Epidermal melanocyte (primary cell): ENCODE measurements around the gene SMURF1.

Experiments
- DNase-seq: peaks from one replicate; pipeline ENCODE4 v3.0.0; 2011; ENCODE audit warnings: low spot score; ENCODE audit not compliant: insufficient read length

The SMURF1 gene

GRCh38 chr7:99141841-99142726 lies 1.8 kb downstream of the SMURF1 start:
- no peak for DNase-seq

DNA sequence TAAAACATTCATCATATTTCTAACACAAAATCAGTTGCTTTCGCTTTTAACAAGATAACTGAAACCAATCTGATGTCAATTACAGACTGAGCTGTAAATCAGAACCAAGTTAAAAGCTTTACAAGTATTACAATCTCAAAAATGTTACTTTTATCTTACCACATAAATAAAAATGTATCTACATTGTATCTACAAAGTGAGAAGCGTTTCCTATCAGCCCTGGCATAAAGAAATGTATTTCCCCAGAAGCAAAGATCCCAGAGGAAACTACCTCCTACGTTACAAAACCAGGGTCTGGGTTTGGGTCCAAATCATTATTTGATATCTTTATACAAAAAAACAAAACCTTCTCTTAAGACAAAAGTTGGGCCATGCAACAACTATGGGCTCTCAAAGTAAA lies 2.6 kb downstream of the SMURF1 start:
- no peak for DNase-seq

- no peak for DNase-seq
Observed at GRCh38 chr7:99140813-99141212, 3.1 kb downstream of the SMURF1 start.

GRCh38 chr7:99139036-99139435 lies 4.9 kb downstream of the SMURF1 start:
- no peak for DNase-seq

DNA sequence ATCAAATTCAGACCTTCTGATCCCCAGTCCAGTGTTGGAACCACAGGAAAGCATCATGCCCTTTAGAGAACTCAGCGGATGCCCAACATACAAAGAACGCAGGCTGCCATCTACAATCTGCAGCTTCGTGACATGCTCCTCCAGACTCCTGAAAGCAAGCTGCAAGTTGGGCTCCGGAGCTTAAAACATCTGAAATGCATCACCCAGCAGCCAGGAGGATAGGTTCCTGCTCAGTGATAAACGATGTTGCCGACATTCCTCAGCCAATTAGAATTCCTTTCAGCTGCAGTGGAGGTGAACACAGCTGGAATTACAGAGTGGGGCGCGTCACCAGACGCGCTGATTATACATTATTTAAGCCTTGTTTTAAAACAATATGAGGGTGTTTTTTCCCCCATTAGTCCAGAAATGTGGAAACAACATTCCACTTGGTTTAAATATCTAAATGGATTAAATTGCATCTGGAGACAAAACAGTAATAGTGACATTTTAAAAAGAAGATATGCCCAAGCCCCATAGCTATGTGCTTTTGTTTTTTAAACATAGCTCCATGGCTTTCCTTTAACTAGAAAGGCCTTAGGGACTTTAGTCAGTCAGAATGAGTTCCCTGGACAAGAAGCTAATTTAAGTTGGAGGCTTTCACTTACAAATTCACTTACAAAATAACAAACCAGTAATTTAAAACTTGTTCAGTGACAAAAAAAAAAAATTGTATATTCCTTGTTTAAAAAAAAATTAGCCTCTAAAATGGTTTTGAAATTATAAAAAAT lies 6.3 kb downstream of the SMURF1 start:
- DNase-seq, result no peak

DNA sequence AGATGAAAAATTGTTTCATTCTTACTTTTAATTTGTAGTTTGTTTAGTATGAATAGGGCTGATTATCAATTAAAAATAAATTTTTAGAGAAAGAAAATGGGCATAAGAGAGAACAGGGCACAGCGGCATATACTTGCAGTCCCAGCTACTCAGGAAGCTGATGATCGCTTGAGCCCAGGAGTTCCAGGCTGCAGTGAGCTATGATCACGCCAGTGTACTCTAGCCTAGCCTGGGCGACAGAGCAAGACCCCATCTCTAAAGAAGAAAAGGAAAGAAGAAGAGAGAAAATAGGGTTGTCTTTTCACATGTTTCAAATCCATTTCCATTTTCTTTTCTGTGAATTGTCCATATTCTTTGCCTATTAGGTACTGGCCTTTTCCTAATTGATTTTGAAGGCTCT lies 8.0 kb downstream of the SMURF1 start:
- no peak for DNase-seq

GRCh38 chr7:99133766-99134564 lies 9.9 kb downstream of the SMURF1 start:
- DNase-seq, result no peak

- no peak for DNase-seq
Observed at GRCh38 chr7:99132595-99133321, 11.2 kb downstream of the SMURF1 start.

DNA sequence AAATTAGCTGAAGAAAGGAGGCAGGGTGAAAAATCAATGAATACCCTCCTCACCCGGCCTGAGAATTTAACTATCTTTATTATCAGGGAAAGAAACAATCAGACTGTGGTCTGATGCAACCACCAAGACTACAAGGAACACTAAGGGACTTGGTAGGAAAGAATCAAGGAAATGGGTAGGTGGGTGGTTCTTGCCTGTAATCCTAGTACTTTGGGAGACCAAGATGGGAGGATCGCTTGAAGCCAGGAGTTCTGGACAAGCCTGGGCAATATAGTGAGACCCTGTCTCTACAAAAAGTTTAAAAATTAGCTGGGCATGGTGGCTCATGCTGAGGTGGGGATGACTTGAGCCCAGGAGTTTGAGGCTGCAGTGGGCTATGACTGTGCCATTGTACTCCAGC lies 12.6 kb downstream of the SMURF1 start:
- no peak for DNase-seq

DNA sequence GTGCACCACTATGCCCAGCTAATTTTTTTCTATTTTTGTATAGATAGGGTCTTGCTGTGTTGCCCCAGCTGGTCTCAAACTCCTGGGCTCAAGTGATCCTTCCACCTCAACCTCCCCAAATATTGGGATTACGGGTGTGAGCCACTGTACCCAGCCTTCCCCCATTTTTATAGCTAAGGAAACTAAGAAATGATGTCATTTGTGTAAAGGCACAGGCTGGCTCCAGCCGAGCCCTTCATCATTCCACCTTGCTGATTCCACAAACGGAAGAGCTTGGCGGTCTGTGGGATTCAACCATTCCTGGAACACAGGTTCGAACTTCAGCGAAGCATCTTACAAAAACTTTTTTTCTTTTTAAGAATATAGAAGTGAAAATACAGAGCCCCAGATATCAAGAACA lies 14.4 kb downstream of the SMURF1 start:
- DNase-seq, result no peak

GRCh38 chr7:99129001-99129400 lies 14.9 kb downstream of the SMURF1 start:
- DNase-seq, result no peak

DNA sequence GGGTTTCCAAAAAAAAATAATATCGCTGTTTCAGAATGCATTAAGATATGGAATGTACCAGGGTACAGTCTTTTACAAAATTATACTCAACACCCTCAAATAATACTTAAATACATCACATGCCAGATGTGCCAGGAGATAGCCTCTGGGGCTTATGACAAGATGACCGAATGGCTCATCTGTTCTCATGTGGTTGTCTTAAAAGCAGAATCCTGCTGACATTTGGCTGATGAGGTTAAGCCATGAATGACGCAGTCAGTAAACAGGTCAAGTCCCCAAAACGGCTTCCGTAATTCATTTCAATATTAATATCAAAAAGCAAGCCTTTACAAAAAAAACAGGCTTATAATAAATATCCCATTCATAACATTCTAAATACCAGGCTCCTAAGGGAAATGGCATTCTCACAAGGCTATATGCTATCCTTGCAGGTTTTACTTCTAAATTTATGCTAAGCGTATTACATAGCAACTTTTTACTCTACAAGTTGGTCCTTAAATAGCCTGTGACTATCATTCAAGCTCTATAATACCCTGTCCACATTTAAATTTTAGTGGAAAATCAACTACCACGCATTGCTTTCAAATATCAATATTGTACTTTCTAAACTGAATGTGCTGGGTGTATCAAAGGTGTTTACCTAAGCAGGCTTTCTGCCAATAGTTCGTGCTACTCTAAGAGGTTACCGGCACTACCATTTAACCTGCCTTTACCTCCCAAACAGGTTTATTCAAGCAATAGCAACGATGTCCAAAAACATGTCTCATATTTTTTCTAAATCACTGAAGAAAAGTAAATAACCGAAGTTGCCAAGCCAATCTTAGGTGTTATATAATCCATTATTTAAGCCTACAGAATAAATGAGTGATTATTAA lies 15.6 kb downstream of the SMURF1 start:
- DNase-seq, result no peak

DNA sequence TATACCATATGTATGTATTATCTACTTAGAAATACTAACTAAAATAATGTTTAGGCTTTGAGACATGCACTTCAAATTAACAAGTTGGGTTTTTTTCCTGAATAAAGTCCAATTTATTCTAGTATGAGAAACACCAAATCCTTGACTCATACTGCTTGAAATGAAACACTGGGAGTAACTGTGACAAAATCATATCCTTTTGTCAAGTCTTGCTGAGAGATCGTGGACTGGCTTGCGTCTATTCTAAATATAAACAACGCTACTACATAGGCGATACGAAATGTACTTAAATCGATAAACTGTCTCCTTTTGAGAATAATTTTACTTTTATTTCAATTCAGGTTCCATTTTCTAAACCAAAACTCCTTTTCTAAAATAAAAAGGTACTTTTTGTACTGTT lies 16.3 kb downstream of the SMURF1 start:
- DNase-seq, result no peak

DNA sequence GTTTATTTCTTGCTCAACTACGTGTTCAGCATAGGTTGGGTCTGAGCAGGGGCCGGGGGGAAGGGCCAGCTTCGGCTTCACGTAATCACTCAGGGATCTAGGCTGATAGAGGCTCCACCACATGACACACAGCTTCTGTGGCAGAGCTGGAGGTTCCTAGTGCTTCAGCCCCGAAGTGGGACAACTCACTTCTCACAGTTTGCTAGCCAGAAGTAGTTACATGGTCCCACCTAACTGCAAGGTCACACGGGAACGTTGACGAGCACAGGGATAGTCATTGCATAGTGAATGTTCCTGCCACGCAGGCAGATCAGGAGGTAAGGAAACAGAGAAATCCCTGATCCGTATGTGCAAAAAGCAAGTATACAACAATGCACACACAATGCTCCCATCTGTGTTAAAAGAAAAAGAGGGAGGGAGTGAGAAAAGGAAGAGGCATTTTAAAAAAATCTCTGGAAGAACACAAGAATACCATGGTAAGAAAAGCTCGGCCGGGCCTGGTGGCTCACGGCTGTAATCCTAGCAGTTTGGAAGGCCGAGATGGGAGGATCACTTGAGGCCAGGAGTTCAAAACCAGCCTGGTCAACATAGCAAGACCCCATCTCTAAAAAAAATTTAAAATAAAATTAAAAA lies 16.9 kb downstream of the SMURF1 start:
- DNase-seq, result no peak

DNA sequence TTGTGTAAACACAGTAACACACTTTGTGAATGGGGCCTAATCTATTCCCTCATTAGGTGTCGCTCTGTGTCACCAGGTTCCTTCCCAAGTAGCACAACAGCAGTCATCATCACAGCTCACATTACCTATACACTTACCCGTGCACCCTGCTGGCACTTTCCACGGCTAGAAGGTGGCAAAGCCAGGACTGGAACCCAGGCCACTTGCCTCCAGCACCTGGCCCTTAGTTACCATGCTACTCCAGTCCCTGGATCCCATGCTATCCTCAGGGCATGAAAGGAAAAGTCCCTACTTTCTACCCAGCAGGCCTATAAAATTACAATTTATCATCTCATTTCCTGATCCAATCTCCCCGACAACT lies 18.4 kb downstream of the SMURF1 start:
- no peak for DNase-seq

GRCh38 chr7:99124751-99125504 lies 19.0 kb downstream of the SMURF1 start:
- DNase-seq, result no peak

DNA sequence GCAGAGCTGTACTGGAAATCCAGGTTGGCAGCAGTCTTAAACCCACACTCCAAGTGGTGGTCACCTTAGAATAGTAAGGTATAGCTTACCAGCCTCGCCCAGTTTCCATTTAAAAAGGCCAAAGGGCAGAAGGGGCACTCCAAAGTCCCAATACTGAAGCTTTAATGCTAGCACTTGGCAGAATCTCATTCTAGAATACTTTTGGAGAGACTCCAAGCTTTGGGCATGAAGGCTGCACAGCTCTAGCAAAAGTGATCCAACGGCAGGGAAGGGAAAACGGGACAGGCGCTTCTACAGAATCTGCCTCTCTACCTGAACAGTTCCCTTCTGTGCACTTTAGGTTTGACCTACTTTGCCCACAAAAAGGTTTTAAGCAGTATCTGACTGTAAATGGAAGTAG lies 19.7 kb downstream of the SMURF1 start:
- no peak for DNase-seq

GRCh38 chr7:99123571-99124033 lies 20.3 kb downstream of the SMURF1 start:
- no peak for DNase-seq

DNA sequence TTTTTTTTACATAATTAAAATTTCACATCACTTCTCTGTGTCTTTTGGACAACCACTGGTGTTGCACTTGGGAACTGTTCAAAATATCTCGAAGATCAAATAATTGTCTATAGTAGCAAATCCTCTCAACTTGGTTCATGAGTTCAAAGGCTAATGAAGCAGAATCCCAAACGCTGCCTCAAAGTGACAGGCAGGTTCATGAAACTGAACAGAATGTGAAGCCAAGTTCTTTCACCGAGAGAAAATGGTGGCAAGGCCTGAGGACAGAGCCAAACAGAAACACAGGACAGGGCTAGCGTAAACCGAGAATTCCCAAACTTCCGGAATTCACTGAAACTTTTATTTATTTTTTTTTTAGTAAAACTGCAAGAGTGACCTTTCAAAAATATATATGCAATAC lies 21.1 kb downstream of the SMURF1 start:
- DNase-seq, result no peak
